Right renal cortex interstitium (tissue), 3 donors: ENCODE data around the gene CTNND2. TPM values are rescaled to one million over a fixed set of nuclear protein-coding genes. Genes with fewer than 3 reads are reported as not detected.
A peak's percentile ranks its signal among the peaks of the same experiment; 100 is the strongest.

Experiments used
- DNase-seq, 3 donors: peaks; one replicate each; pipeline ENCODE4 v3.0.0-alpha.2; 2013; ENCODE audit warnings: low read depth in 3 of 3, low spot score in 2 of 3
- polyA plus RNA-seq, 3 donors: library from polyadenylated mRNA; unstranded; fragments of 120-200 nt; gene quantifications; one replicate each; pipeline ENCODE4 v1.2.1, GENCODE V29; 2013; ENCODE audit not compliant: insufficient read length in 3 of 3

The CTNND2 gene
- polyA plus RNA-seq, 3 donors, result 2.1 to 2.3 (median 2.1) TPM

DNA sequence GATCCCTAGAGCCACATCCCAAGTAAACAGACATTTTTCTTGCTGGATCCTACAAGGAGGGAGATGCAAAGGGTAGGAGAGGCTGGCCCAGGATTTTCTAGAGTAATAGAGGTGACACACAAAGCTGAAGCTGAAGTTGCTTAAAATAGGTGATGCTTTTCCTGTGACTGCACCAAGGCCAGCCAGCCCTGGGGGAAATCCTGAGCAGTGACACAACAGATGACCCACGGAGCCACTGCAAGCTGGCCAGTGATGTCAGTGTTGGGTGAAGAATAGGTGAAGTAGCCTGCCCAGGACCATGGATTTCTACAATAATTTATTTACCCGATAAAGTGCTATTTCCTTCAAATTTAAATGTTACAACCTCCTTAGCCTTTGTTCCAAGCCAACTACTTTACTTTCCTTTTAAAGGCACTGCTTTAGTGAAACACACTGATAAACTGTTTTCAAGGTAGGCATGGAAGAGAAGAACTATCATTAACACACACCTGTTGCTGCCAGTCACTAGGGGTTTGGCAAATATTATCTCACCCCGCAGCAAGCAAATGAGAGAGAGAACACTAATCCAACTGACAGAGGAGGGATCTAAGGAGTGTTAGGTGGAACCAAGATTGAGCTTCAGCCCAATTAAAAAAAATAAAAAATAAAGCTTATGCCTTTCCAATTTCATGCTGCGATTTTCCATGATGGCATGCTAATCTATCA, 123.5 kb downstream of the CTNND2 start:
- no peak for DNase-seq

GRCh38 chr5:11777096-11777495, 127.2 kb downstream of the CTNND2 start:
- no peak for DNase-seq

DNA sequence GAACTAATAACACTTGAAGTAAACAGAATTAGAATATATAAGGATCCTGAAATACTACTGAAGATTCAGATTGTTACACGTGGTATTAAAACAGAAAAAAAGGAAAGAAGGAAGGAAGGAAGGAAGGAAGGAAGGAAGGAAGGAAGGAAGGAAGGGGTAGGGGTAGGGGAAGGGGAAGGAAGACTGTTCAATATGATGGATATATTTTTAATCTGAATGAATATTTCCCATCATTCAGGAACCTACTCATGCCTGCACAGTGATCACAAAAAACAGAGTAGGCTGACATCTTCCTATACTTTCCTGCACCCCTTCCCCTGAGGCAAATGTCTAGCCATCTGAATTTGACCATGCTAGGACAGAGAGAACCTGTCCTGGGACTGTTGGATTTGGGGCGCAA, 133.9 kb downstream of the CTNND2 start:
- no peak for DNase-seq

DNA sequence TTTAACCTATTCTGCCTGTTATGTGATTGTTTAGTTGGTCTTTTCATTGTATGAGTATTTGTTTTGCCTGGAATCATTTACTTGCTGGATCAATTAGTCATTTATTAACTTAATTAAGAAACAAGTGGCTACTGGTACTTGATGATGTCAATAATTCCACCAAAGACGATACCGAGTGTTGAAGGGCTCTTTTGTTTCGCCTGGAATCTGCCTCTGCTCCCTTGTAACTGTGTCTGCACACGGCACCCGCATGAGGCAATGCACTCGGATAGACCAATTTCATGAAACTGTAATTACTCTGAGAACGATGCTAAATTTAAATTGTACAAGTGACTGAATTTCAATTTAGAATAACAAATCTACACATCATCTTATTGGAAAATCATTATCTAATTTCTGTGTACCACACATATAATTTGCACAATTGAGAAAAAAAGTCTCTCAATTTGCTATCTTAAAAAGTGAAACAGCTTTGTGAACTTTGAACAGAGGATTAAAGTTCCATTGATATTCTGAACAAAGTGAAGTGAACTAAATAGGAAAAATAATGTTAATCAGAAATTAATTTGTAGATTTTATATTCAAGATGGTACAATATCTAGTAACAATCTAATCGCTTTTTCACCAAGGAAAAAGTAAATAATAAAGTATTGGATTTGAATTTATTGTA, 143.2 kb downstream of the CTNND2 start:
- DNase-seq, result no peak

- no peak for DNase-seq
These were observed 145.9 kb downstream of the CTNND2 start for GRCh38 chr5:11758321-11758720.

- no peak for DNase-seq
These were observed 146.6 kb downstream of the CTNND2 start for GRCh38 chr5:11757661-11758060.

DNA sequence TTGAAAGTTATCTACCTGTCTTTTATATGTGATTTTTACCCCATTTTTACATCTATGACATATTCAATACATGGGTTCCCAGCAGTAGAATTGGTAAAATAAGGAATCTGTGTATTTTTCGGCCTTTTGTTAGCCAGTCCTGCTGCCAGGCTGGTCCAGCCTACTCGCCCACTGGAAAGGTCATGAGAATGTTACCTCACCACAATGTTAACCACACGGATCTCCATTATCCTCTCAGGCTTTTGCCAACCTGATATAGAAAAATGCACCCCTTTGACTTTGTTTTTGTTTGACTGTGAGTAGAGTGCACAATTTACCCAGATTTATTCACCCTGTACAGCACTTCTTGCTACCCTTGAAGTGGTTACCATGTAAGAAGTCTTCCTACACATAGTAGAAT, 167.2 kb downstream of the CTNND2 start:
- DNase-seq, result no peak

GRCh38 chr5:11734369-11734768, 169.9 kb downstream of the CTNND2 start:
- DNase-seq, result no peak

DNA sequence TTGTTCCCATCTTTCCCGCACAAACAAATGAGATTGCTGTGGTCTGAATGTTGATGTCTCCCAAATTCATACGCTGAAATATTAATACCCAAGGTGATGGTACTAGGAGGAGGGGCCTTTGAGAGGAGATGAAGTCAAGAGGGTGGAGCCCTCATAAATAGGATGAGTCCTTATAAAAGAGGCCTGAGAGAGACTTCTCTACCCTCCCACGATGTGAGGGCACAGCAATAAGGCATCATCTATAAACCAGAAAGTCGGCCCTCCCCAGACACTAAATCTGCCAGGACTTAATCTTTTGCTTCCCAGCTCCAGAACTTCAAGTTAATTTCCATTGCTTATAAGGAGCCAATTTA, 170.4 kb downstream of the CTNND2 start:
- DNase-seq, result no peak

DNA sequence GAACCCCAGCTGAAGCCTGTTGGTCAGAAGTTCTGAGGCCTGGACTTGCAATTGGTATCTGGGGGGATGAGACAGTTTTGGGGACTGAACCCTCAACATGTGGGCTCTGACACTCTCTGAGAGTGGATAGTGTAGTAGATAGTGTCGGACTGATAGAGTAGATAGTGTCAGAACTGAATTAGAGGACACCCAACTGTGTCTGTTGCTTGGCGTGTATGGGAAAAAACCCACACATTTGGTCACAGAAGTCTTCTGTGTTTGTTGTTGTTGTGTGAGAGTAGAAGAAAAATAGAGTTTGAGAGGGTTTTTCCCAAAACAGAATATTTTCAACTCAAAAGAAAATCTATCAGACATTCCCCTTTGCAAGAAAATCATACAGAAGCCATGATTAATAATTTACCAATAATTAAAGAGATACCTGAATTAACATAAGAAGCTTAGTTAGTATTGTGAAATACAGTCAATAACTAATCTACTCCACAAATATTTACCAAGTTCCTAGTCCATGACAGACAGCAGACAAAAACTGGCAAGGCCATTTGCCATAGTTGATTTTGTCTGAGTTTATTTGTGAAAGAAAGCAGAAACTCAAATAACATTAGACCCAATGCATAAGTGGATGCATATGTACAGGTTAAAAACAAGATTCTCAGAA, 170.9 kb downstream of the CTNND2 start:
- DNase-seq, result no peak

GRCh38 chr5:11724940-11725339, 179.3 kb downstream of the CTNND2 start:
- peak in 2 of 3 donors; percentile 3 to 24 for DNase-seq

GRCh38 chr5:11719888-11720481, 184.3 kb downstream of the CTNND2 start:
- peak in 2 of 3 donors; percentile 3 to 23 for DNase-seq

- no peak for DNase-seq
These were observed 188.6 kb downstream of the CTNND2 start for GRCh38 chr5:11715461-11716196.

- no peak for DNase-seq
These were observed 192.3 kb downstream of the CTNND2 start for GRCh38 chr5:11711932-11712331.

DNA sequence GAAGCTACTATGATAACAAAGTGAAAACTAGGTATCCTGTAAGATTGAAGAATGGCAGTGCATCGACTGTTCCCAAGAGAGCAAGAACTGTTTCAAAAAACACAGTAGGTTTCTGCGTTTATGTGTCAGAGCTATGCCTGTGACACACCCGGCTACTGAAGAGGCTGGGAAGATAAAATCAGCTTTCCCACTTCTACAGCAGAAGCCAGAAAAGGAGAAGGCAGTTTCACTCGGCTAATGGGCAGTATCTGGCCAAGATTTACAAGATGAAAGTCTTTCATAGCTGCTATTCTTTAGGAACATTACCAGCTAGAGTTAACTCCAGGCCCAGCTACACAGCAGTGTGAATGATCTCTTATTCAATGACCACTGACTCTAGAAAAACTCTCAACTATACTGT, 195.2 kb downstream of the CTNND2 start:
- no peak for DNase-seq

GRCh38 chr5:11704916-11705315, 199.3 kb downstream of the CTNND2 start:
- DNase-seq, result no peak

DNA sequence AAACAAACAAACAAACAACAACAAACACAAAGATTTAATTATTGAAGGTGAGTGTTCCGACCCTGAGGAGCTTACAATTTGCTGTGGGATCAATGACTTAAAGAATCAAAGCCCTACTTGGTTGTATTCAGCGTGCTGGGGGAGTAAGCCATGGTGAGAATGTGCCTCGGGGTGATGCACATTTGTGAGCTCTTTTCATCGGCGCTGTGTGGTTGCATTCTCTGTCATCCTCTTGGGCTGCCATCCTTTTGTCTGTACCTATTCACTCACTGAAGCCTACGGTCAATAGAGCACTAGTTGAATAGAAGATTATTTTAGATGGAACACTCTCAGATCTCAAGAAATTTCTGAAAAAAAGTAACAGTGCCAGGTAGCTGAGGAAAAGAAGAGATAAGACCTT, 203.9 kb downstream of the CTNND2 start:
- DNase-seq, result no peak

GRCh38 chr5:11692636-11693035, 211.6 kb downstream of the CTNND2 start:
- DNase-seq, result no peak

- no peak for DNase-seq
These were observed 216.7 kb downstream of the CTNND2 start for GRCh38 chr5:11687498-11687897.

DNA sequence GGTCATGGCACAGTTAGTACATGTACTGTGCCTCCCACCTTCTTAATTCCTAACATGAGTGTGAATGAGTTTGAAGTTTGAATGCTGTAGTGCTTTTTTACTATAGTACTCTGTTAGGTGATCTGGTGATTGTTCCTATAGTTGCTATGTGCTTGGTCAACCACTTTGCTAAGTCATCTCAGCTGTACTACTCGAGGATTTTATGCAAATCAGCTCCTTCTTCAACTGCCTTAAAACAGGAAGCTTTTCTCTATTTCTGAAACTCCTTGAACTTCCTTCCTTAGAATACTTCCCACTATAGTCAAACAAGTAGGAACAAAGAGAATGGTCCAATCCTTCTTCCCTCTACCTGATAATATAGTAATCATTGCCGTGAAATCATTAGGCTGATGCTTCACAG, 219.6 kb downstream of the CTNND2 start:
- no peak for DNase-seq

- DNase-seq, result no peak
These were observed 220.6 kb downstream of the CTNND2 start for GRCh38 chr5:11683666-11684065.
